ENCODE measurements around the gene MANEAL.

- no peak for TF ChIP-seq FOSL1 (CRISPR knock-in tag; IDR thresholded peaks at IDR 0.05; ENCODE audit: borderline replicate concordance)
- no peak for TF ChIP-seq ZBTB14 (CRISPR knock-in tag; IDR thresholded peaks at IDR 0.05)
- no peak for TF ChIP-seq CTCF (CRISPR knock-in tag; IDR thresholded peaks at IDR 0.05)
- TF ChIP-seq TAF1 (CRISPR knock-in tag; IDR thresholded peaks at IDR 0.05), result no peak
- TF ChIP-seq ZNF773 (CRISPR knock-in tag; IDR thresholded peaks at IDR 0.05; ENCODE audit: borderline replicate concordance), result no peak
- no peak for TF ChIP-seq PBX2 (CRISPR knock-in tag; IDR thresholded peaks at IDR 0.05)
- no peak for TF ChIP-seq ZNF777 (CRISPR knock-in tag; IDR thresholded peaks at IDR 0.05)
- TF ChIP-seq ZMYM4 (CRISPR knock-in tag; IDR thresholded peaks at IDR 0.05), result no peak
- no peak for TF ChIP-seq SALL2 (CRISPR knock-in tag; IDR thresholded peaks at IDR 0.05)
- TF ChIP-seq ZNF558 (CRISPR knock-in tag; IDR thresholded peaks at IDR 0.05; ENCODE audit: borderline replicate concordance), result no peak
Measured at GRCh38 chr1:37839676-37840075, 46.0 kb downstream of the MANEAL start.

Data from HepG2 (cell line).